Natural killer cell (primary cell): ENCODE results near the gene GPR3. TPM values are rescaled to one million over a fixed set of nuclear protein-coding genes. Genes with fewer than 3 reads are reported as not detected.
A peak's percentile ranks its signal among the peaks of the same experiment; 100 is the strongest.

ENCODE experiments used
- ATAC-seq, 3 donors: fragments of 150-1000 bp in 2 of 3; fragments of 200-7000 bp in 1 of 3; cut with Tn5 transposase; 1 replicate in 1 of 3; 2 replicates in 2 of 3; pipeline ENCODE4 v1.10.0; 2021; ENCODE audit warnings: mild to moderate bottlenecking in 2 of 3, moderate library complexity in 2 of 3
- DNase-seq, 2 donors: peaks; one replicate each; pipeline versions ENCODE4 v3.0.0 to v3.0.0-alpha.2; 2013 to 2021; ENCODE audit warnings: mixed read lengths in 1 of 2
- H3K27ac ChIP-seq: one replicate; pipeline ENCODE4 v1.5.1; 2013; ENCODE audit warnings: mild to moderate bottlenecking, low read length
- H3K27me3 ChIP-seq: one replicate; pipeline ENCODE4 v1.6.1; 2013; ENCODE audit warnings: low read length; ENCODE audit not compliant: control insufficient read depth, insufficient read depth
- H3K36me3 ChIP-seq: one replicate; pipeline ENCODE4 v1.6.1; 2013; ENCODE audit warnings: low read length; ENCODE audit not compliant: control insufficient read depth, insufficient read depth
- H3K4me1 ChIP-seq: one replicate; pipeline ENCODE4 v1.6.1; 2013; ENCODE audit warnings: low read length; ENCODE audit not compliant: control insufficient read depth, insufficient read depth
- H3K4me3 ChIP-seq: one replicate; pipeline ENCODE4 v1.5.1; 2013; ENCODE audit warnings: low read length
- H3K9me3 ChIP-seq: one replicate; pipeline ENCODE4 v1.6.1; 2013; ENCODE audit warnings: low read length; ENCODE audit not compliant: control insufficient read depth, insufficient read depth
- H3K27ac Mint-ChIP-seq, 2 donors: one replicate each; pipeline ENCODE4 v1.8.0; 2022; ENCODE audit warnings: mild to moderate bottlenecking in 2 of 2, mixed read lengths in 2 of 2, moderate library complexity in 1 of 2
- H3K27me3 Mint-ChIP-seq, 2 donors: one replicate each; pipeline ENCODE4 v1.8.0; 2022; ENCODE audit warnings: low read depth in 2 of 2, mixed read lengths in 2 of 2
- H3K36me3 Mint-ChIP-seq: one replicate; pipeline ENCODE4 v1.8.0; 2022; ENCODE audit warnings: mixed read lengths
- H3K4me1 Mint-ChIP-seq, 2 donors: one replicate each; pipeline ENCODE4 v1.8.0; 2022; ENCODE audit warnings: mixed read lengths in 2 of 2
- H3K4me3 Mint-ChIP-seq: one replicate; pipeline ENCODE4 v1.8.0; 2022; ENCODE audit warnings: mild to moderate bottlenecking, moderate library complexity, mixed read lengths
- H3K9me3 Mint-ChIP-seq, 2 donors: one replicate each; pipeline ENCODE4 v1.8.0; 2022; ENCODE audit warnings: mixed read lengths in 2 of 2
- WGBS: methylation state at CpG from one replicate; pipeline ENCODE4 v1.1.7; 2013; ENCODE audit warnings: missing lambda C conversion rate; ENCODE audit not compliant: insufficient coverage; 5-methylcytosine and 5-hydroxymethylcytosine counted together
- intact Hi-C: fragments of 100-400 bp; cut with micrococcal nuclease; formaldehyde crosslinking; loops from one replicate; pipeline ENCODE4 v1.14.2; 2022
- total RNA-seq, 4 donors: library from RNA; stranded (reverse); fragments of 120-200 nt in 1 of 4; gene quantifications; one replicate each; pipeline versions ENCODE4 v1.2.3 to v1.2.4, GENCODE V29; 2013 to 2022
- TF ChIP-seq, protein P1 (sequence below): fragments of 200-600 bp; IDR thresholded peaks from one replicate; pipeline ENCODE4 v1.8.0; 2022; ENCODE audit warnings: antibody characterized with exemption

GPR3 gene
- total RNA-seq, 3 donors from 2014 or later (not counting 1 experiment from before 2014, with no cell fraction given), result 0.39 to 0.87 (median 0.60) TPM

DNA sequence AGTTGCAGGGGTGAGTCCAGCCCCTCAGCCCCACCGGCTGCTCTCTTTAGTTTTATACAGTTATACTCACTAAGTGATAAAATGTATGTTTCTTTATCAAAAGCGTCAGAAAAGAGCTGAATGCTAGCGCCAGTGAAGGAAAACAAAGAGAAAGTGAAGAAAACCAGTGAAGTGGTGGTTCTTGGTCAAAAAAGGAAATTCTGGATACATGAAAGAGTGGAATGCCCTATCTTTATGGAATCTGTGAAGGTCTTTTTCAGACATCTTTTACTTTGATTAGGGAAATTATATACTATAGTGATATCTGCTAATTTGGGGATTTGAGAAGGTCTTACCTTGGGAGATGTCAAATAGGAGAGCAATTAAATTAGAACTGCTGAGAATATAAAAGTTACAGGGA is 41.3 kb downstream of the GPR3 start:
- H3K4me3 Mint-ChIP-seq, result peak overlapping the region; percentile 17
- H3K4me1 Mint-ChIP-seq, result peaks cover 72 to 78% of the 10 kb centered on the region in 2 donors
- peak overlapping the region; percentile 88 to 91 for H3K27ac Mint-ChIP-seq
- no peak for DNase-seq
- H3K27ac ChIP-seq, result peak overlapping the region; percentile 11
- no peaks in the 10 kb centered on the region for H3K9me3 Mint-ChIP-seq
- intact Hi-C loops, result no loop called here
- H3K36me3 ChIP-seq, result no peaks in the 10 kb centered on the region
- peaks cover 56% of the 10 kb centered on the region for H3K4me1 ChIP-seq
- ATAC-seq, result no peak
- no peaks in the 10 kb centered on the region for H3K27me3 ChIP-seq
- no peaks in the 10 kb centered on the region for H3K36me3 Mint-ChIP-seq
- H3K4me3 ChIP-seq, result no peak overlapping the region
- TF ChIP-seq, protein P1, sequence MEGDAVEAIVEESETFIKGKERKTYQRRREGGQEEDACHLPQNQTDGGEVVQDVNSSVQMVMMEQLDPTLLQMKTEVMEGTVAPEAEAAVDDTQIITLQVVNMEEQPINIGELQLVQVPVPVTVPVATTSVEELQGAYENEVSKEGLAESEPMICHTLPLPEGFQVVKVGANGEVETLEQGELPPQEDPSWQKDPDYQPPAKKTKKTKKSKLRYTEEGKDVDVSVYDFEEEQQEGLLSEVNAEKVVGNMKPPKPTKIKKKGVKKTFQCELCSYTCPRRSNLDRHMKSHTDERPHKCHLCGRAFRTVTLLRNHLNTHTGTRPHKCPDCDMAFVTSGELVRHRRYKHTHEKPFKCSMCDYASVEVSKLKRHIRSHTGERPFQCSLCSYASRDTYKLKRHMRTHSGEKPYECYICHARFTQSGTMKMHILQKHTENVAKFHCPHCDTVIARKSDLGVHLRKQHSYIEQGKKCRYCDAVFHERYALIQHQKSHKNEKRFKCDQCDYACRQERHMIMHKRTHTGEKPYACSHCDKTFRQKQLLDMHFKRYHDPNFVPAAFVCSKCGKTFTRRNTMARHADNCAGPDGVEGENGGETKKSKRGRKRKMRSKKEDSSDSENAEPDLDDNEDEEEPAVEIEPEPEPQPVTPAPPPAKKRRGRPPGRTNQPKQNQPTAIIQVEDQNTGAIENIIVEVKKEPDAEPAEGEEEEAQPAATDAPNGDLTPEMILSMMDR, result no peak
- no peaks in the 10 kb centered on the region for H3K9me3 ChIP-seq
- no peaks in the 10 kb centered on the region for H3K27me3 Mint-ChIP-seq
- WGBS, result 84% methylated on average over 2 of the region's 3 CpGs

DNA sequence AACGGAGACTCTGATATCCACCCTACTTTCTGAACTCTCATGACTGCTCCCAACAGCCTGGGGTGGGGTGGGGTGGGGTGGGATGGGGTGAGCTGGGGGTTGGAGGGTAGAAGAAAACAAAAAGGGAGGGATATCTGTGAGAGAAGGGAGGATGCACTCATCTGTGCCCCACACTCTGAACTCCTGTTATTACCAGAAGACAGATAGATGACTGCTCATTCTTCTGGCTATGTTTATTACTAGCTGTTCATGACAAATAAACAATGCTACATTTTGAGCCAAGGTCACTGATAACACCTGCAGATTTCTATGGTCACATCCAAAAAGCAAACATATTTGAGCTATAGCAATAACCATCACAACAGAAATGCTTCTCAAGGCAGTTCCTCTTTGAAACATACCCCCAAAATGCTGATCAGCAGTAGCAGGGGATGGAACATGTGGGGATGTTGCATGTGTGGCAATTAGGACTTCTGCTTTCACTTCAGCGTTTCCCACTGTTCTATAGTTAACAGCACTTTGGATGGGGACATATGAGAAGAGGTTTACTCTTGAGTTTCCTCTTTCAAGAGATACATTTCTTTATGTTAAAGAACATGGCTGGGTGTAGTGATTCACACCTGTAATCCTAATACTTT is 43.3 kb downstream of the GPR3 start:
- Histone ChIP-seq H3K27ac (peak overlapping the region; percentile 68), H3K27me3 (no peaks in the 10 kb centered on the region), H3K9me3 (no peaks in the 10 kb centered on the region), H3K4me3 (no peak overlapping the region), H3K4me1 (peaks cover 40% of the 10 kb centered on the region), H3K36me3 (no peaks in the 10 kb centered on the region)
- Mint-ChIP-seq H3K9me3 (no peaks in the 10 kb centered on the region), H3K4me3 (peak overlapping the region; percentile 87), H3K4me1 (peaks cover 77 to 78% of the 10 kb centered on the region in 2 donors), H3K27ac (peak overlapping the region; percentile 88 to 91), H3K36me3 (no peaks in the 10 kb centered on the region), H3K27me3 (no peaks in the 10 kb centered on the region)
- TF ChIP-seq, protein P1, result no peak
- peak in 1 of 2 donors; percentile 35 for DNase-seq
- peak; percentile 29 to 69 (median 41) for ATAC-seq
- intact Hi-C loops, result loop anchor here (2.0 kb wide), 1 partner anchor 19 kb away; no protein-coding TSS in a partner anchor
- 0% methylated on average over 1 of the region's 2 CpGs for WGBS

DNA sequence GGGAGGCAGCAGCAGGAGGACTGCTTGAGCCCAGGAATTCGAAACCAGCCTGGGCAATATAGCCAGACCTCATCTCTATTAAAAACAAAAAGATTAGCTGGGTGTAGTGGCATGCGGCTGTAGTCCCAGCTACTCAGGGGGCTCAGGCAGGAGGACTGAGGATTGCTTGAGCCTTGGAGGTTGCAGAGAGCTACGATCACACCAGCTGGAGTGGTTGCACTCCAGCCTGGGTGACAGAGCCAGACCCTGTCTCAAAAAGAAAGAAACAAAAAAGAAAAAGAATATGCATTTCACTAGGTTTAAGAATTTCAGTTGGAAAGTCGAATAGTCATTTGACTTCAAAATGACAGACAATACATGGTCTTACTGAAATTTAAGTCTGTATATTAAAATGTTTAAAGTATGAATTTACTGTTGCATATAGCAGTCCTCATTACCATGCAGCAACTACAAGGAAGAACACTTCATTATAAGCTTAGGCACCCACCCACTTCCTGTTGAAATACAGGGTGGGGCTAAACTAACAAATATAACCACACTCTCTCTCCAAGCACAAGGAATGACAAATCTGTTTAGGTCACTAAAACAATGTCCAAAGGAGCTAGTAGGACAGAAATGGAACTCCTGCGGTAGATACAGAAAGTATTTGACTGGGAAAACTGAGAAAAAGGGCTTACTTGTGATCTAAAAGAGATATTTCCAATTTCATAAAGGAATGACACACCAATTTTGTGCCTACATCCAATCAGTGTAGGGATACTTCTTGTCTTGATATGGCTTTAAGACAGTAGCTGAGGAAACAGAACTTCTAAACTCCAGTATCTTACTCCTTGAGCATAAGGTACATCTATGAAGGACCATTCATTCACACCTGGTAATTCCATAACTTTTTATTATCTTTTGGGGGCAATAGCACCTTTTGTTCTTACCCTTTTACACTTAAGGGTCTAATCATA is 44.1 kb downstream of the GPR3 start:
- Mint-ChIP-seq H3K4me3 (peak overlapping the region; percentile 87), H3K27ac (peak overlapping the region; percentile 88 to 91), H3K27me3 (no peaks in the 10 kb centered on the region), H3K9me3 (no peaks in the 10 kb centered on the region), H3K4me1 (peaks cover 69 to 70% of the 10 kb centered on the region in 2 donors), H3K36me3 (no peaks in the 10 kb centered on the region)
- 49% methylated on average over 4 of the region's 5 CpGs for WGBS
- Histone ChIP-seq H3K27me3 (no peaks in the 10 kb centered on the region), H3K4me1 (peaks cover 37% of the 10 kb centered on the region), H3K36me3 (no peaks in the 10 kb centered on the region), H3K9me3 (no peaks in the 10 kb centered on the region), H3K4me3 (peak overlapping the region; percentile 4), H3K27ac (peak overlapping the region; percentile 68)
- TF ChIP-seq, protein P1, result no peak
- DNase-seq (peak in 1 of 2 donors; percentile 67), ATAC-seq (peak; percentile 89 to 91 (median 89))
- intact Hi-C loops, result loop anchor here (2.0 kb wide), 1 partner anchor 20 kb away; no protein-coding TSS in a partner anchor
